GM19023 (cell line): Measurements from ENCODE around the gene GPAM.
A peak's percentile ranks its signal among the peaks of the same experiment; 100 is the strongest.

Experiments used
- ATAC-seq: cut with Tn5 transposase; IDR thresholded peaks from one replicate; pipeline ENCODE4 v1.9.1; 2021; ENCODE audit warnings: mild to moderate bottlenecking, moderate library complexity; ENCODE audit not compliant: unreplicated experiment

The GPAM gene

GRCh38 chr10:112184379-112184778 lies 814 bp upstream of the GPAM start:
- ATAC-seq, result no peak

- no peak for ATAC-seq
These were observed 447 bp upstream of the GPAM start for GRCh38 chr10:112184052-112184371.

- no peak for ATAC-seq
These were observed 709 bp downstream of the GPAM start for GRCh38 chr10:112182784-112183328.

- no peak for ATAC-seq
These were observed 6.3 kb downstream of the GPAM start for GRCh38 chr10:112177247-112177646.

- ATAC-seq, result no peak
These were observed 7.0 kb downstream of the GPAM start for GRCh38 chr10:112176543-112176942.

- ATAC-seq, result no peak
These were observed 8.2 kb downstream of the GPAM start for GRCh38 chr10:112175409-112175808.

GRCh38 chr10:112173206-112173605 lies 10.4 kb downstream of the GPAM start:
- ATAC-seq, result no peak

- no peak for ATAC-seq
These were observed 14.8 kb downstream of the GPAM start for GRCh38 chr10:112168733-112169132.

- no peak for ATAC-seq
These were observed 16.8 kb downstream of the GPAM start for GRCh38 chr10:112166800-112167199.

GRCh38 chr10:112161757-112162518 lies 21.6 kb downstream of the GPAM start:
- no peak for ATAC-seq

GRCh38 chr10:112160834-112161233 lies 22.7 kb downstream of the GPAM start:
- no peak for ATAC-seq

GRCh38 chr10:112159469-112159868 lies 24.1 kb downstream of the GPAM start:
- ATAC-seq, result no peak

- ATAC-seq, result no peak
These were observed 32.0 kb downstream of the GPAM start for GRCh38 chr10:112151524-112152039.

- ATAC-seq, result no peak
These were observed 35.2 kb downstream of the GPAM start for GRCh38 chr10:112148331-112148730.

GRCh38 chr10:112146799-112147198 lies 36.8 kb downstream of the GPAM start:
- ATAC-seq, result no peak

- no peak for ATAC-seq
These were observed 38.3 kb downstream of the GPAM start for GRCh38 chr10:112145263-112145662.

- ATAC-seq, result no peak
These were observed 40.1 kb downstream of the GPAM start for GRCh38 chr10:112143420-112143819.

GRCh38 chr10:112141292-112141691 lies 42.3 kb downstream of the GPAM start:
- no peak for ATAC-seq

GRCh38 chr10:112140110-112140970 lies 43.2 kb downstream of the GPAM start:
- ATAC-seq, result peak; percentile 98

GRCh38 chr10:112139176-112139575 lies 44.4 kb downstream of the GPAM start:
- no peak for ATAC-seq

- peak; percentile 44 for ATAC-seq
These were observed 46.2 kb downstream of the GPAM start for GRCh38 chr10:112137154-112137987.
